GM10248 (cell line): ENCODE data around the gene PRKG1.

Experiments
- CTCF ChIA-PET: fragments of 300-600 bp; sonication (Branson Sonifier 250); formaldehyde crosslinking; extraction: SDS; loops from one replicate; lab custom pipeline; 2021; ENCODE audit warnings: antibody characterized with exemption; lab: Yijun Ruan, JAX
- POLR2A ChIA-PET: fragments of 350-650 bp; sonication (Branson Sonifier 250); formaldehyde crosslinking; extraction: SDS; loops from one replicate; lab custom pipeline; 2020; ENCODE audit warnings: antibody characterized with exemption; lab: Yijun Ruan, JAX
- DNase-seq: peaks from one replicate; pipeline ENCODE4 v3.0.0; 2012; ENCODE audit errors: extremely low spot score
- CTCF ChIP-seq: IDR thresholded peaks from 2 replicates; pipeline ENCODE4 v1.5.1; 2012; ENCODE audit warnings: mild to moderate bottlenecking, low read depth; ENCODE audit errors: extremely low read depth, missing control alignments, control extremely low read depth

The PRKG1 gene

DNA sequence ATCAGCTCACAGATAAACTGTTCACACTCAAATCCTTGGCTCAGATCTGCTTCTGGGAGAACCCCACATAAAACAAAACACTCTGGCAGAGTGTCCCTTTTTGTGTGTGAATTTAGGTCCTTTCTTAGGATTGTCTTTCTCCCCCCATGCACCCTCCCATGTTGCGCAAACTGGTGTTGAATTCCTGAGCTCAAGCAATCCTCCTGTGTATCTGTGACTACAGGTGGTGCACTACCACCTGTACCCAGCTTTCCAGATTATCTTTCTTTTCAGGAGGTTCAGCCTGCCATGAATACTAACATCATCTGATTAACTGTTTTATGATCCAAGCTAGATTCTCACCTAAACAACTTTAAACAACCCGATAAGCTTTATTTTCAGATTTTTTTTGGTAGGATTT lies 802.7 kb downstream of the PRKG1 start:
- no peak for TF ChIP-seq CTCF
- POLR2A ChIA-PET, result no interaction called here
- no peak for DNase-seq
- CTCF ChIA-PET, result interaction anchor here (1.2 to 1.7 kb wide), 3 partner anchors 9 to 16 kb away, joined by 3 to 4 read pairs (median 3); no protein-coding TSS in a partner anchor

DNA sequence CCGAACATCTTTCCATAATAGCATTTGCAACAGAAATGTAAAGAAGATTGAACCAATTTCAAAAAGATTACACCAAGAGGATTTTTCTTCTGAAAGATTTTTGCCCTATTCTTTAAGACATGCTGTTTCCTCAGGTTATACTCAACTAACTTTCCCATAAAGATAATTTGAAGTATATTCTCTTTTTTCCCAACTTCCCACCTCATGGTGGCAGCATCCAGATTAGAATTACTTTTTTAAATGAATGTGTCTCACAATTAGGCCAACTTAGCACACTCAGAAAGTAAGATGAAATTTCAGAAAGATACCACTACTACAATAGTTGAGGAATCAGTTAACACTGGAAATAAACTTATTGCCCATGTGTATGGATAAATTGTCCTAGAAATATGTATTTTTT lies 803.3 kb downstream of the PRKG1 start:
- ChIA-PET CTCF (interaction anchor here (1.2 to 1.3 kb wide), 2 partner anchors 8 to 16 kb away, joined by 3 to 4 read pairs; no protein-coding TSS in a partner anchor), POLR2A (no interaction called here)
- TF ChIP-seq CTCF, result no peak
- no peak for DNase-seq

GRCh38 chr10:51878695-51879094 lies 804.4 kb downstream of the PRKG1 start:
- CTCF ChIA-PET, result interaction anchor here (1.0 kb wide), 1 partner anchor 14 kb away, joined by 4 read pairs; no protein-coding TSS in a partner anchor
- TF ChIP-seq CTCF, result no peak
- DNase-seq, result no peak
- POLR2A ChIA-PET, result no interaction called here

DNA sequence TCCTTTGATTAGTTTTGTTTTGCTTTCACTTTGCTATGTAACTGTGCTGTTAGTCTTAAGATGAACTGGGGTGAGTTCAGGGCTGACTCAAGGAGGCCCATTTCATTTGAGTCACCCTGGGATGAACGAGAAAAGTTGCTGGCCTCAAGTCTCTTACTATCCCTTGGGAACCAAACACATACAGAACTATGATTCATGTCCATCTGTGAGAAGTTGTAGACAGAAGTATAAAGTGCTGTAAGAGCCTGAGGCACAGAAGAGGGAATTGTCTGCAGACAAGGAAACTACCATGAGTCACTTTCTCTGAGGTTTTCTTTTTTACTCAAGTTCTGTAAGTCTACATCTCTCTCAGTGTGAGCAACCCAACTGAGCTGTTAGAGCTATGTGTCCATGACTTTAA lies 805.0 kb downstream of the PRKG1 start:
- POLR2A ChIA-PET, result no interaction called here
- DNase-seq, result peak; percentile 23
- CTCF ChIA-PET, result interaction anchor here (1.0 kb wide), 1 partner anchor 14 kb away, joined by 4 read pairs; no protein-coding TSS in a partner anchor
- TF ChIP-seq CTCF, result no peak

DNA sequence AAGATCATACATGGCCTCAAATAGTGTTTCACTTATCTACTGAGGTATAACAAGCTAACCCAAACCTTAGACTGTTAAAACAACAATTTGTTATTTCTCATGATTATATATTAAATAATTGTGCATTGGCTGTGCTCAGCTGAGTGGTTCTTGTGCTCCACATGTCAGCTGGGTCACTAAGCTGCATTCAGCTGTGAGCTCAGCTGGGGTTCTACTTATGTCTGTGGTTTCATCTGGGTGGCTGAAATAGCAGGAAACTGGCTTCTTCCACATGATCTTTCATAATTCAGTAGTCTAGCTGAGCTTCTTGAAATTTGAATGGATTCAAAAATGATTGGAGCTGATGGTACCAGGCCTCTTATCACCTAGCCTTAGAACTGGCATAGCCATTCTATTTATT lies 806.9 kb downstream of the PRKG1 start:
- no peak for TF ChIP-seq CTCF
- no peak for DNase-seq
- ChIA-PET CTCF (interaction anchor here (1.7 kb wide), 1 partner anchor 31 kb away, joined by 3 read pairs; no protein-coding TSS in a partner anchor), POLR2A (no interaction called here)

DNA sequence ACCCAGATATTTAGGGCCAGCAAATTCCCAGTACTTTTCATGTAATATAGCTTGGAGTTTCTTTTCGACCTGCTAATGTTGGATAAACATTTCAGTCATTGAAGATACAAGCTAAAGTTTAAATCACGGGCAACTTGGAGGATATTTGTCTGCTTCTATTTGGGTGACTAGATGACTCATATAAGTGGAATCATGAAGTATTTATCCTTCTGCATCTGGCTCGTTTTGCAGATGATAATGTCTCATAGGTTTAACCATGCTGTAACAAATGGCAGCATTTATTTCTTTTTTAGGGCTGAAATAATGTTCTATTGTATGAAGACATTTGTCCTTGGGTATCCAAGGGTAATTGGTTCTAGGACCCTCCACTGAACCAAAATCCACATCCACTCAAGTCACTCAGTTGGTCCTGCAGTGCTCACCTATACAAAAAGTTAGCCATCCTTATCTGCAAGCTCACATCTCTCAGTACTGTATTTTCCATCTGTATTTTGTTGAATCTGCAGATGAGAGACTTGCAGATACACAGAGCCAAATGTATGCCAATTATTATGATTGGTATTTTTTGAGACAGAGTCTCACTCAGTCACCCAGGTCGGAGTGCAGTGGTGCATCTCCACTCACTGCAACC lies 812.3 kb downstream of the PRKG1 start:
- no peak for TF ChIP-seq CTCF
- ChIA-PET POLR2A (no interaction called here), CTCF (interaction anchor here (1.2 to 1.6 kb wide), 3 partner anchors 9 to 497 kb away, joined by 3 to 4 read pairs (median 4); no protein-coding TSS in a partner anchor)
- no peak for DNase-seq
